Measurements from ENCODE around the gene TEX36.
"Not testable (repeated sequence)": the region's sequence is repeated elsewhere in the genome, so short reads cannot be mapped to it uniquely, and the experiment has no call there.

The TEX36 gene, protein sequence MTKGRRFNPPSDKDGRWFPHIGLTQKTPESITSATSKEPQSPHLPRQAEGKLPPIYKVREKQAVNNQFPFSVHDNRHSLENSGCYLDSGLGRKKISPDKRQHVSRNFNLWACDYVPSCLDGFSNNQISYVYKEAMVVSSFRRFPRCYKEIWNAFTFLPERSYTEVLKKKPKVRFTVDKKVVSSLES

DNA sequence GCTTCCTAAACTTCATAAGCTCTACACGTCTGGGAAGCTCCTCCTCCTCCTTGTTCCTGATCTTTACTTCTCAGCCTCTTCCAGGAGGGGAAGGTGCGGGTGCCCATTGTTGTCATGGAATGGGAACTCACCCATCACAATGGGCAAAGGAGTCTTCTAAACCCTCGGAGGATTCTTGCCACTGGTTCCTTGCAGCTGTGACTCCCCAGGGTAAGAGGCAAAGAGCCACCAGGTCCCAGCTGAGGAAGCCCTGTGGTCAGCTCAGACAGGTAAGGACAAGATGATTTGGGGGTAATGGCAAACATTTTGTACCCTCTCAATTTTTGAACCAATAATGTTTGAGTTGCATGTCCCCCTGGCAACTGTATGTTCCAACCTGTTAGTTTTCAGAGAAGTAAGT is at the start of gene TEX36:
TEX36 (minus strand) TSS at position 101 of the 400 bp plus-strand sequence. CDS start 174 bp downstream, outside the sequence.
- DNase-seq, result no peak

DNA sequence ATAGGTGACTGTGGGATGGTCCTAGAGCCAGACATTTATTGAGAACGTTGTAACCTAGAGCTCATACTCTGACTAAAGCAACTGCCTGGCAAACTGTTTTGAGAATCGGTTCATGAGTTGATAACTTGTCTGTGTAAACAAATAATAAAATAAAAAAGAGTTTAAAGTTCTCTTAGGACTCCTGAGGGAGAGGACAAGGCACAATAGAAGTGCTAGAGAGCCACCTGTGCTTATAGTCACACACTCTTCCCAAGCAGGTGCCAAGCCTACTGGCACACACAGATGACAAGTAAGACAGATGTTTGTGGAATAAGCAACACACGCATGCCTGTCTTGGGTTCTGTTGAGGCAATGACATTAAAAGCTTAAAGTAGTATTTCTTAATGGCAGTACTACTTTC is 44.5 kb upstream of the TEX36 start:
- no peak for DNase-seq

DNA sequence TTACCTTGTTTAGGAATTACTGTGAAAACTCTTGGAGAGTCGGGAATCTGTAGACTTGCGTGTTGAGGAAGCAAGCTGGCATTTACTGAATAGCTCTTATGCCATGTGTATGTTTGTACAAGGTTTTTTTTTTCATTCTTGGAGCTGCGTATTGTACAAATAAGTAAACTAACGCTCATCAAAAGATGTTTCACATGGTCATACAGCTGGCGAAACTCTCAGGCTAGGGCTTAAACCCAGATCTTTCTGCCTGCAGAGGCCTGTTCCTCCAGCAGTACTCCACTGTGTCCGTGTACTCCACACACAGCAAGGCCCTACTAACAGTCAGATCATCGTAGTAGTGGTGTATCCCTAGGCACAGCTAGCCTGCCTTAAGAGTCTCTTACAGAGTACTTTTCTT is 44.0 kb upstream of the TEX36 start:
- no peak for DNase-seq

DNA sequence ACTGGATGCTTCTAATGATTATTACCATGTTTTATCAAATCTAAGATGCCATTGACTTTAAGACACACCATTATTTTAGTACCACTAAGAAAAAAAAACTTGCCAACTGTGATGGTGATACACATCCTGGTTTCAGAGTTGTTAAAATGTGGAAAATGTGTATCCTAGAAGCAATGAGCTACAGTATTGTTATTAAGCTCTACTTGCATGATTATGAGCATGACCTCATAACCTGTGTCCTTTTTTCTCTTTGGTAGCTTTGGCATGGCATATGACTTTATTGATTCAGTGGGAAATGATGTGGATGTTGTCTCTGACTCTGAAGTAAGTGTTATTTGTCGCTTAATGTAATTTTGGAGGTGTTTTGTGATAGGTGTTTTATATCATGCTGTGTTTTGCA is 39.8 kb upstream of the TEX36 start:
- DNase-seq, result no peak

DNA sequence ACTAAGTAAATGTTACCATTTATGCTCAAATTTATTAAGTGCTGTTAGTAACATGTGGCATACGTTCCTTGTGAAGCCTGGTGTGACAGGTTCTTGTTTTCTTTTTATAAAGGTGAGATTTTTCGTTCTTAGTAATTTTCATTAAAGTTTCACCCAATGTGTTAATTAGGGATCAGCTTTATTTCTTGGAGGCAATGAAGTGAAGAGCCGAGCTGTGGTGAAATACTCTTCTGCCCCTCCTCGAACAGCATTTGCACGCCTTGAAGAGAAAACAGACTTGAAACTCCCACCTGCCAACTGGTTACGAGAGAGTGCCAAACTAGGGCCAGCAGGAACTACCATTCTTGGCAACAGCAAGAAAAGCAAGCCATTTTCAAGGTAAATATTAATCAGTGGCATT is 38.1 kb upstream of the TEX36 start:
- no peak for DNase-seq

DNA sequence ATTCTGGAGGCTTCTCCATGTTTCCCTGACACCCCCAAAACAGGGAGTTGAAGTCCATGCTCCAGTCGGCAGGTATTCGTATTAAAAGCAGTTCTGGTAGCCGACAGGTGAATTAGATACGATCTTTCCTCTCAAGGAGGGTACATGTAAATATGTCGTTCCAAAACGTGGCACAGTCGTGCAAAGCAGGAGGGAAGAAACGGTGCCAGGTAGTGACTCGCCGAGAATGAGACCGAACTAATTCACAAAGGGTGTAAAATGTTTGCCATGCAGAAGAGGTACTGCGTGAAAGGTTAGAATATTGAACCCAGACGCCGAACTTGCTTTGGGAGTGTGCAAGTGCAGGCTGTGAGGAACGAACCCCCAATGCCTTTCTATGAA is 37.0 kb upstream of the TEX36 start:
- DNase-seq, result no peak

DNA sequence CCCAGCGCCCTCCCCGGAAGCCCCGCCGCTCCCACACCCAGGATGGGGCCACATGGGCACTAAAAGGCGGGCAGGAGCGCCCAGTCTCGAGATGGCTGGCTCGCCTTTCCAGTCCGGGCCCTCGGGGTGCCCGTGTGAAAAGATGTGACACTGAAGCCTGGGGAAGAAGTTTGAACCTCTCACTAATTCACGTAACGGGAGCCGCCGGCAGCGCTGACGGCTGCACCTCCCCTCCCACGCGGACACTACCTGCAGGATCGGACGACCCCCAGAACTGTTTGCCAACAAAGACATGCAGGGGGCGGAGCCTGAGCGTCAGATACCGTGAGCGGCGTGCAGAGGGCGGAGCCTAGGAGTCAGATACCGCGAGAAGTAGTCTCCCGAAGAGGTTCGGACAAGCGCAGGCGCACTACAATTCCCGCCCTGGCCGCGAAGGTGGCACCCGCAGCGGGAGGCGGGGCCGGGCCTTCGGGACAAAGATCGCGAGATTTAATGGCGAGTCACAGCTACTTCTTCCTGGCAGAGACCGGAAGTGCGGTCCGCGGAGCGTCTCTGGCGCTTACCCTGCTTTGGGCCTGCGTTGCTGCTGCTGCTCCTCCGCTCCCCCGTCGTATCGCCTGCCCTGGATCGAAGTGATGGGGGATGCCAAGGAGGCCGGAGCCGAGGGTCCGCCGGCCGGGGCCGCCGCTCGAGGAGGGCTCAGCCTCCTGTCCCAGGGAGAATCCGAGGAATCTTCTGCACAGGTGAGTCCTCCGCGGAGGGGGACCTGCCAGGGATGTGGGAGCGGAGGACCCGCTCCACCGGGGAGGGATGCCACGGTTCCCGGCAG is 36.4 kb upstream of the TEX36 start, which contains the start of gene EDRF1:
EDRF1 (plus strand) TSS at position 537 of the 829 bp plus-strand sequence; CDS start at position 636, 99 bp downstream.
- peak; percentile 99 for DNase-seq

DNA sequence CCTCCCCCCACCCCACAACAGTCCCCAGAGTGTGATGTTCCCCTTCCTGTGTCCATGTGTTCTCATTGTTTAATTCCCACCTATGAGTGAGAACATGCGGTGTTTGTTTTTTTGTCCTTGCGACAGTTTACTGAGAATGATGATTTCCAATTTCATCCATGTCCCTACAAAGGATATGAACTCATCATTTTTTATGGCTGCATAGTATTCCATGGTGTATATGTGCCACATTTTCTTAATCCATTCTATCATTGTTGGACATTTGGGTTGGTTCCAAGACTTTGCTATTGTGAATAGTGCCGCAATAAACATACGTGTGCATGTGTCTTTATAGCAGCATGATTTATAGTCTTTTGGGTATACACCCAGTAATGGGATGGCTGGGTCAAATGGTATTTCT is 31.8 kb upstream of the TEX36 start:
- not testable (repeated sequence) for DNase-seq

DNA sequence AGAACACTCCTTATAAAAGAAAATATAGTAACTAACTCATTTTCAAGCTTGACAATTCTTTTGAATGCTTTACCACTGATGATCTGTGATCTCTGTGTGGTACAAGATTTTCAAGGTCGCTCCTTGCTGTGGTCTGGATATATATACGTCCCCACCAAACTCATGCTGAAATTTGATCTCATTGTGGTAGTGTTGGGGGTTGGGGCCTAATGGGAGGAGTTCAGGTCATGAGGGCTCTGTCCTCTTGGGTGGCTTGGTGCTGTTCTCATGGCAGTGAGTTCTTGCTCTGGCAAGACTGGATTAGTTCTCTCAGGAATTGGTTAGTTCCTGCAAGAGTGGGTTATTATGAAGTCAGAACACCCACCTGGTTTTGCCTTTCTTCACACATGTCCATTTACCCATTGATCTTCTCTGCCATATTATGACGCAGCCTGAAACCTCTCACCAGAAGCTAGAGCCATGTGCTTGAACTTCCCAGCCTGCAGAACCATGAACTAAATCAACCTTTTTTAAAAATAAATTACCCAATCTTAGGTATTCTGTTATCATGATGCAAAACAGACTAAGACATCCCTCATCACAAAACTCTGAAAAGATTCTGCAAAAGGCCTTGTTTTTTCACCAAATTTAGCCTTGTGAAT is 28.3 kb upstream of the TEX36 start:
- no peak for DNase-seq

DNA sequence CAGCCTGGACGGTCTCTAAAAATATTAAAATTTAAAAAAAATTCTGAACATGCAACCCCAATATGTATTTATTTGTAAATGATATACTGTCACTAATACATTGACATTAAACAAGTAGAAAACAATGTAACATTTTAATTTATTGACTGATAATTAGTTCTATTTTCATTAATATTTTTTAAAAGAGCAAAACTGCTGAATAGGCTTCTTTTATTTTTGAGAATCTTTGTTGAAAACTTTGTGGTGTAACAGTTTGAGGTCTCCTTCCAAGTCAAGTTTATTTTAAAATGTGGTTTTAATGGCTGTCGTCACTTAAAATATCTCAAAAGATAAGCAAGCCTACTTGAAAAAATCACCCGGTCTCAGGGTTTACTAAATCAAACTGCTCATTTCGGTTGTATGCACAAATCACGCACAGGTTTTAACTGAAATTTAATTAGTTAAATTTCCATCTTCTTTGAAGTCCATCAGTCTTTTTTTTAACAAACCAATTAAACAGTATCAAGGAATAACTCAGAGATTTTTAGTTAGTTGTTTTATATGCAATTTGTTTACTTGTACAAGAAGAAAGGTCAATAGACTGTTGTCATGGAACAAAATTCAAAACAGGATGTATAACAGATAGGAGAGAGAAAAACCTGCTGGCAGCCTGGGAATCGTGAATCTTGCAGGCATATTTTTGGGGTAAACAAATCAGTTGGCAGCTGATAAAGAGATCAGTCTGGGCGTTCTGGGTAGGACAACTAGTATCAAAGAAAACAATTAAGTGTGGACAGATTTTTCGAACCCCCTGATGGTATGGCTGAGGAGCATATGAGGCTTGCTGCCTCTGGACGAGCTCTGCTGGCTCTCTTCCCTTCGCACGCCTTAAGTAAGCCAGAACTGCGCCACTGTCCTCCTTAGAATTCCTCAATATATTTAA is 26.9 kb upstream of the TEX36 start:
- DNase-seq, result no peak

DNA sequence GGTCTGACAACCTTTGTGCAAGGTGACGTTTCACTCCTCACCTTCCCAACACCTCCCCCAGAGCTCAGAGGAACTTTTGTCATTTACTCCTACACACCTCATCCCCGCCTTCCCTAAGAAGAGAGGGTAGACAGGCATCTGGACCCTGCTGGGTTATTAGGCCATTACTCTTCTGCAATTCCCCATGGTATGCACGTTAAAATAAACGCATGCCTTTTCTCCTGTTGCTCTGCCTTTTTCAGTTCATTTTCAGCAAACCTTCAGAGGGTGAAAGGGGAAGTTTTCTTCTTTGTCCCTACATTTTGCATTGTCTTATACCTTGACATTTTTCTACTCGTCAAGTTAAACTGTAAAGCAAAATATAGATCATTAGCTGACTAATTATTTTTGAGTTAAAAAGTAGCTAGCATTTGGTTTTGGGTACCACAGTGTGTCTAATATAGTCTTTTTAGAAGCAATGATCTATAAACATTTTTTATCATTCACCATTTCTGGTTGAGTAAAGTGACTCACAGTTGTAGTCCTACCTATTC is 26.1 kb upstream of the TEX36 start:
- no peak for DNase-seq

DNA sequence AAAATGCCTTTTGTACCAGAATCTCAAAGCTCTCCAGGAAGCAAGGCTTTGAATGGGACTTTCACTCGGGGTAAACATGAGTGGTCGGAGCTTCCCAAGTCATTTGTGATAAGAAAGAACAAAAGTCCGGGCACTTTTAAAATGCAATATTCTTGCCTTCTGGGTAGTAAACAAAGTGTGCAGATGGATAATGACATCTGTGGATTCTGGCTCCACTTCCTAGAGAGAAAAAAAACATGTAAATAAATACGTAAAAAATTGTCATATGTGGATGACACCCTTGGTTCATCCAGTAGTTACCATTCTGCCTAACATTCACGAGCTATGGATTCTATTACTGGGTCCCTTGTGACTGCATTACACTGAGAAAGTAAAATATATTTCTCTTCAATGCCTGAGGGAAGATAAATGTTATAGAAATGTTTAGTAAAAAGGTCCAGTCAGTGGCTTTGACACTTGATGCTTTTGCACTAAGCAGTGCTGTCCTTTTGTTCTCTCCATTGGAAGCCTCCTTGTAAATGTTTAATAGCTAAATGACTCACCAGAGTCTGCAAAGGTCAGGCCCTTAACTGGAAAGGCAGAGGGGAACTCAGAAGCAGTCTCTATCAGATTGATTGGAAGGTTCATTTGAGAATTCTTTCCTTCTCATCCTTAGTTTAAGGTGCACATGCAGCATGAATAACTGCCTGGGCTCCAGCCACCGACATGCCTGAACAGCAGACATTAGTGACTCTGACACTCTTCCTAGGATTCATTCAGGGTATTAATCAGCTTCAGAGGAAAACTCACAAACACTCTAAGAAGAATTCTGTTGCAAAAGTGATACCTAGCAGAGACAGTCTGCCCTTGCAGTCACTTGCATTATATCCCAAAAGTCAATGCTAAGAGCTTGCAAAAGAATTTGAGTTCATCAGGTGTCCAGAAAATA is 24.8 kb upstream of the TEX36 start:
- DNase-seq, result no peak

DNA sequence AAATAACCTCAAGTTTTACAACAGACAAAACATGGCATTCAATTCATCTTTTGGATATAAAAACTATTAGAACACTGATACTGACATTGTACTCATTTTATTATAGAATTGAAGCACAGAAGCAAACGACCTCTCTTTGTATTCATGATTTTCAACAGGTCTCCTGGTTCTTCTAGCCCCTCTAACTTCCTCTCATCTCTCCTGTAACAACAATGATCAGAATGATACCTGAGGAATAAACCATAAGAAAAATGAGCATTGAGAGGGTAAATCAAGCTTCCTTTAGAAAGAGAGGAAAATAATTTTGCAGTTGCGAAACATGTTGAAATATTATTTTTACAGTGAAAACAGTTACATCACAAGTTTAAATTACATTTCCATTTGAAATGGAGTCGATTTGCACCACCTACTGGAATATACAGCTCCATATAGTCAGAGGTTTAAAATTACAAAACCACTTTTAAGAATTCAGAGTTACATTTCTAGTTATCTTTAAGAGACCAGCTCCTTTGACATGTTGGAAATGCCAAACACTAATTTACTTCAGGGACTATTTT is 17.5 kb upstream of the TEX36 start:
- DNase-seq, result no peak

DNA sequence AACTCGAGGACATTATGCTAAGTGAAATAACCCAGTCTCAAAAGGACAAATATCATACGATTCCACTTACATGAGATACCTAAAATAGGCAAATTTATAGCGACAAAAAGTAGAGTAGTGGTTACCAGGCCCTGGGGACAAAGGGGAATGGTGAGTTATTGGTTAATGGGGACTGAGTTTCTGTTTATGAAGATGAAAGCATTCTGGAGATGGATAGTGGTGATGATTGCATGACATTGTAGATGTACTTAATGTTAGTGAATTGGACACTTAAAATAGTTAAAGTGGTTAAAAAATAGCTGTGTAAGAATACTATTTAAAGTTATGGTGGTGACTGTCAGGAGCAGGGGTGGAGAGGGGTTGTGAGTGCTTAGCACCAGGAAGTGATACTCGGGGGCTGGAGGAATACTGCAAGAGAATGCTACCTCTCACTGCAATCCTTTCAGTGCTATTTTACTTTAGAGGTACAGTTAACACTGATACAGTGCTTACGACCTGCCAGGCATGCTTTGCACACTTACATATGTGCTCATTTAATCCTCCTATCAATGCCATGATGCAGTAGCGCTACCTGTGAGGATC is 16.7 kb upstream of the TEX36 start:
- no peak for DNase-seq

DNA sequence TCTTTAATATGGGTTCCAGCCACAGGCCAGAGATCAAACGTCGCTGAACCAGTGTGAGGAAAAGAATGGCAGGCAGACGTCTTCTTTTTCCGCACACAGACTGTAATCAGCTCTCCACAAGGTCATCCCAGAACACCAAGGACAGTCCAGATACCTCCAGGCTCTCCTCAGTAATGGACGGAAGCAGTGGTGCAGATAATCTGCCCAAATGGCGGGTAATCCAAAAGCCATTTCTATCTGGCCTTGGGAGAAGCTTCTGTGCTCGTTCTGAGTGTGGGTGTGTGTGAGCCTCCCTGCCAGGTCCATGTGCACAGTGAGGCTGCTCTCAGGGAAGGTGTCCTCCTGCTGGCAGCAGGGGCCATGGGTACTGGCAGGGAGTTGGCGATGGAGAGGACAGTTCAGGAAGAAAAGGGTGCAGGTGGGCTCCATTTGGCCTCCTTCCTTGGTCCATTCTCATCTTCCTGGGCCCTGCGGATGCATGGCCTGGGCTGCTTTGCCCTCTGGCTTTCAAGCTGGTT is 15.6 kb upstream of the TEX36 start:
- DNase-seq, result no peak

DNA sequence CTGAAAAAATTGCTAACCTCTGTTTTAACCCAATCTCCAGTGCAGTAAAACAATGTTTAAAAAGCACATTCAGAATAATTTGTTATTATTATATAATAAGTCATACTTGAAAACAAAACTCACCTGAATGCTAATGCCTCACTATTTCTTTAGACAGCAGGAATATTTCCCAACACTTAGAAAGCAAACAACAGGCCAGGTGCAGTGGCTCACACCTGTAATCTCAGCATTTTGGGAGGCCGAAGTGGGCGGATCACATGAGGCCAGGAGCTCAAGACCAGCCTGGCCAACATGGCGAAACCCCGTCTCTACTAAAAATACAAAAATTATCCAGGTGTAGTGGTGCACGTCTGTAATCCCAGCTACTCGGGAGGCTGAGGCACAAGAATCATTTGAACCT is 13.9 kb upstream of the TEX36 start:
- DNase-seq, result not testable (repeated sequence)

DNA sequence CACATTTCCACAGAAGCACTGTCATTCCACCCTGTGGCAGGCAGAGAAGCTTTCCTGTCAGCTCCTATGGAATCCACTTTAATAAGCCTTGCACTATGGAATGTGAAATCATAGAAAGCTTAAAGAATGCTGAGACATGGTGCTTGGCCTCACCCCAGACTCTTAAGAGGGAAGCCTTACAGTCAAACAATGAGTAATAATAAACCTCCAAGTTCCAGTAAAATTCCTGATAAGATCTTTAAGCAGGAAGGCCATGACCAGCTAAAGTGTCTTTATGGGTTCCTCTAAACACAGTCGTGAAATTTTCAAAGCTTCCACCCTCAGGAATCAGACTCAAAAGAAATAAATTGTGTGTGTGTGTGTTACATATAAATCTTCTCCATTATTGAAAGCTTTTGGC is 11.9 kb upstream of the TEX36 start:
- no peak for DNase-seq

DNA sequence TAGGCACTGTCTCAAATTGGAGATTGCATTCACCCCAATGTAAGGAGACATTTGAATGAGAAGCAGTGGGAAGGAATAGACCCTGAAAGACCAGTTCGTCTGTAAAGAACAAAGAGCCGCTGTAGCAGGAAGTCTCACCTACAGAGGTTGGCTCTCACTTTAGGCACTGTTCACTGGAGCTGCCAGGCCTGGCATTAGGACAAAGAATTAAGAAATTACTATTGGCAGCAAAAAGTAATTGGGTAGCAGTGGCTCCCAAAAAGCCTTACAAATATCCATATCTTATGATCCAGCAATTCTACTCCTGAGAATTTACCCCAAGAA is 10.5 kb upstream of the TEX36 start:
- DNase-seq, result no peak

DNA sequence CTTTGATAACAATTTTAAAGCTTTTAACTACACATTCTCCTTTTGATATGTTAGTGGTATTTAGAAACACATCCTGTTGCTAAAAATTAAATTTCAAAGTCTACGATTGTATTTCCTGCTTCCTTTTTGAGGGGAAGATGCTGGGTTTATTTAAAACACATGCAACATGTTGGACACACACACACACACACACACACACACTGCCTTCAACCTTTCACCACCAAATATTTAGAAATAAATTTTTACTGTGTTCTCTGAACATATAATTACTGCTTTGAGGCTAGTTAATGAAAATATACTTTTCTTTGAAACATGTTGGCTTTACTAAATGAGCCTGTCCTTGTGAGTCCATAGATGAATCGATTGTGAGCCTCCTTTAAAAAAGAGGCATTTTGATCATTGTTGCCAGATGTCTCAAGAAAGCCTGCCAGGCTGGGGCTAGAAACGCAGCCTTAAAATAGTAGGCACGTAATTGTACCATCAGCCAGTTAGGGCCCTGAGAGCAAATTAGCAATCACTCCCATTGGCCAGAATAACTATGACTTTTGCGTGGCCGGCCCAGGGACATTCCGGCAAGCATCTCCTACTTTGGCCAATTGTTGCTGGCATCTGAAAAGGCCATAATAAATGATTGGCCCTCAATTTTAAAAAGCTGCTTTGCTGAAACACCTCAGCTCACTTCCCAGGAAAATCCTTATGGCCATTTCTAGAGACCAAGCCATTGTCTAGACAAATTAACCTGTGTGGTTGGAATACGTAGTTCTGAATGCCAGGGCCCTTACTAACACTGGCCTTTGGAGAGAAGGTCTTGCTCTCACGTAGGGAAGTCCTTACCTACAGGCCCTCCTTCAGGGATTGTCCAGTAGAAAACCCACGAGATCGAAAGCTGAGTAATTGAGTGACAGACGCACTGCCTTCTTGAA is 9.9 kb upstream of the TEX36 start:
- no peak for DNase-seq

DNA sequence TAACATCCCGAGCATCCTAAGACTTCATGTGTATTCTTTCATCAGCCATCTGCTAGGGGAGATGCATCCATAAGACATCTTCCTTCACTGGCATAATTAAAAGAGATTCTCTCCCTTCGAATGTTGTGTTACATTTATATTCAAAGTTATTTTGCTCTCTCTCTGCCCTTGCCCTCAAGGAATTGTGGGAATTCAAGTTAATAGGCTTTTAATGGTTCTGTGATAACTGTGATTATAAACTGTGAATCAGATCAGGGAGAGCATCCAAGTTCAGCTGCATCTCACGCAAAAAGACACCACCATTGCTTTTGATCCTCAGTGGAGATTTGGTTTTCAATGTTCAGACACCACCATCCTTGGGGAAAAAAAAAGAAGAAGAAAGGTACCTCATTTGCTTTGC is 9.2 kb upstream of the TEX36 start:
- no peak for DNase-seq

All from activated CD4-positive, alpha-beta T cell treated with anti-CD3 and anti-CD28 coated beads, Interleukin-2, amount 50 U/mL, for 16 hours (primary cell).